ENCODE results near the gene MIPOL1.
"Not testable (repeated sequence)": the region's sequence is repeated elsewhere in the genome, so short reads cannot be mapped to it uniquely, and the experiment has no call there.

The MIPOL1 gene

GRCh38 chr14:37555596-37555995 lies 357.9 kb downstream of the MIPOL1 start:
- DNase-seq, result not testable (repeated sequence)

DNA sequence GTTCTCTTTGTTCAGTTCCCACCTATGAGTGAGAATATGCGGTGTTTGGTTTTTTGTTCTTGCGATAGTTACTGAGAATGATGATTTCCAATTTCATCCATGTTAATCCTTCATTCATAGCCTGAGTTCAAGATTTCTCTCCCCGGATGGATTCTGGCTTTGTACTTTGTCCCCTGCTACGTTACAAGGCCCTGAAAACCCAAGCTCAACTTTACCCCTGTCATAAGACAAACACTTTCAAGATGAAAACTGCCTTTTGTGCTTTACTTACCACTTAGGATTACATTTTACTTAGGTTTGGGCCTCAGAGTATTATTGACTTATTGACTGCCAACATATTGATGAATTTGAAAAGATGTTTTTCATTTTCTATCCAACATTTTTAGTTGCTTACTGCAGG lies 361.0 kb downstream of the MIPOL1 start:
- no peak for DNase-seq

- no peak for DNase-seq
Measured at GRCh38 chr14:37559386-37559785, 361.6 kb downstream of the MIPOL1 start.

GRCh38 chr14:37563189-37563588 lies 365.5 kb downstream of the MIPOL1 start:
- no peak for DNase-seq

DNA sequence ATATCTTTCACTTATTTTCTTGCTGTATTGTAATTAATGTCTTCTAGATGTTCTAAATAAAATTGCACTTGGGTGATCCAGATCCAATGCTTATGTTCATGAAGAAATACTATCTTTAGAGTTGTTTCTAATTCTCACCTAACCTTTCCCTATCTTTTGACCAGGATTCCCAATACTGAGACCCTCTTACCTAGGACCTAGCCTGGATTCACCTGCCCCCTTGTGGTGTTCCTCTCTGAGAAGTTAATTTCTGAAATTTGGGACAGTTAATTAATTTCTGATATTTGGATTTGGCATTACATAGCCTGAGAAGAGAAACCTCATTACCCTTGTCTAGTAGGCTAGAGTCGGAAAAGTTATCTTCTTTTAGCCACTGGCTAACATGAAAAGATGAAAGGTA lies 367.8 kb downstream of the MIPOL1 start:
- no peak for DNase-seq

- DNase-seq, result no peak
Measured at GRCh38 chr14:37566811-37567371, 369.2 kb downstream of the MIPOL1 start.

GRCh38 chr14:37569729-37570128 lies 372.0 kb downstream of the MIPOL1 start:
- DNase-seq, result no peak

DNA sequence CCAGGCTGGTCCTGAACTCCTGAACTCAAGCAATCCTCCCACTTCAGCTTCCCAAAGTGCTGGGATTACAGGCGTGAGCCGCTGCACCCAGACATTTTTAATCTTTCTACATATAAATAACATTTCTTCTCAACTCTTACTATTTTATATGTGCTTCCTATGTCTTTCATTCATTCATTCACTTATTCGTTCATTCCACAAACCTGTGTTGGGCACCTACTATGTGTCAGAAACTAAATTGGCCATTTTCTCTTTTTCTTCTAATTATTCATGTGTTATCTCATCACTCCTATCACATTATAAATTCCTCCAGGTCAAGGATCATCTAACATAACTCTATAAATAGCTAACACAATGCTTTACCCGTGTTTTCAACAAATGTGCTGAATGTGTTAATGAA lies 373.7 kb downstream of the MIPOL1 start:
- DNase-seq, result no peak

DNA sequence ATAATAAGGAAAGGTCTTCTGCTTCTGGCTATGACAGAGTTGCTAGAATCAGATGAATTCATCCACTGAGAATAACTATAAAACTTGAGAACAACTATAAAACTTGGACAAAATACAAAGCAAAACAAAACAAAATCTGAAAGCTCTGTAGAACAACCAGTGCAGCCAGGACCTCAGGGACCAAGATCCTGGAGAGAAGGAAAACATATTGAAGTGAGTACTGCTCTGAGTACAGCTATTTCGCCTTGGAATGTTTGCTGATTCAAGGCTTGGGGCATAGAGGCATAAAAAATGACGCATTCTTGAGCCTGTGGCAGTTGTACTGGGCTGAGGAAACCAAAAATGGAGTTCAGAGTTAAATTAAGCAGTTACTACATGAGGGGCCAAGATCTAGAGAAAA lies 375.6 kb downstream of the MIPOL1 start:
- DNase-seq, result no peak

- DNase-seq, result no peak
Measured at GRCh38 chr14:37579274-37579673, 381.5 kb downstream of the MIPOL1 start.

DNA sequence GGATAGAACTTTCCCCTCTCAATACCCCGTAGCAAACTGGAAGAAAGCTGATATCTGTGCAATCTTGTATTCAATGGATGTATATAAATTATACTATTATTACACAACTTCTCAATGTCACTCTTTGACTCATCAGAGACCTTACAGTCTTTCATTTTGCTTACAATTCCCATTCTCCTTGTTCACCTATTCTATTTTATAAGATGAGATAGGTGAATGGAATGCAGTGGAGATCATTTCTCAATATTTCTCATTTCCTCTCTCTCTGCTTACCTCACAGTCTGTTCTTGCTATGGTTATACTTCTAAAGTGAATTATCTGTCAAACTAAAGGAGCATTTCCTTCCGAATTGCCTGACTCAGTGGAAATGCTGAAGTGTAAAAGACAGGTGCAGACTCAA lies 382.4 kb downstream of the MIPOL1 start:
- DNase-seq, result no peak

DNA sequence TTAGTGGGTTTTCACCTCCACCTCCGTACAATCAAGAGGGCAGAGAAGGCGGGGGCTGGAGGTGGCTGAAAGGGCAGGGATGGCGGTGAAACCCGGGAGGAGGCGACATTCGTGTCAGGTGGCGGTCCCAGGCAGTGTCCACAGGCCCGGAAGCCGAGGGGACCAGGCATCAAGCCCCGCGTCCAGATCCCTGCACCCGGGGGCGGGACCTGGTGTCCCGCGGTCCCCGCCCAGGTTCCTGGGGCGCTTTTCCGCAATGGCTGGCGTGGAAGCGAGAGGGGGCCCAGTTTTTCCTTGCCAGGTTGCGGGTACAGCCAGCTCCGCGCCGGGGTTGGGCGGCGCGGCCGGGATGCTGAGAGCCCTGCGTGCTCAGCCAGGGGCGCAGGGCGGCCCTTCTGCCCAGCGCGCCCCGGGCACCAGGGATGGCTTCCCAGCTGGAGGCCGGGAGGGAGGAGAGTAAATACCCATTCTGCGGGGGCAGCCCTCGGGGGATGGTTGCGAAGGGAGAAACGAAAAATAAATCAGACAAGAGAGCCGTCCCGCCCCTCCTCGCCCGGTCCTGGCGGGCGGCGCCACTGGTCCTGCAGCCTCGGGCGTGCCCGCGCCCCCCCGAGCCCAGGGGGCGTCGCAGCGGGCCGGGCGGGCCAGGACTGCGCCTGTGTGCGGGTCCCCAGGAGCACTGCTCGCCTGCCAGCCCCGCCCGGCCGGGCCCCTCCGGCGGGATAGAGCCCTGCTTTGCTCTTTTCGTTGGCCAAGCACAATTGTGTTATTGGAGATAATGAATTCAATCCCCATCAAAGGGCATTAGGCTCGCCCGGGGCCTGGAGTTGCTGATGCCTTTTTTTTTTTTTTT lies 385.8 kb downstream of the MIPOL1 start:
- DNase-seq, result peak; percentile 52

DNA sequence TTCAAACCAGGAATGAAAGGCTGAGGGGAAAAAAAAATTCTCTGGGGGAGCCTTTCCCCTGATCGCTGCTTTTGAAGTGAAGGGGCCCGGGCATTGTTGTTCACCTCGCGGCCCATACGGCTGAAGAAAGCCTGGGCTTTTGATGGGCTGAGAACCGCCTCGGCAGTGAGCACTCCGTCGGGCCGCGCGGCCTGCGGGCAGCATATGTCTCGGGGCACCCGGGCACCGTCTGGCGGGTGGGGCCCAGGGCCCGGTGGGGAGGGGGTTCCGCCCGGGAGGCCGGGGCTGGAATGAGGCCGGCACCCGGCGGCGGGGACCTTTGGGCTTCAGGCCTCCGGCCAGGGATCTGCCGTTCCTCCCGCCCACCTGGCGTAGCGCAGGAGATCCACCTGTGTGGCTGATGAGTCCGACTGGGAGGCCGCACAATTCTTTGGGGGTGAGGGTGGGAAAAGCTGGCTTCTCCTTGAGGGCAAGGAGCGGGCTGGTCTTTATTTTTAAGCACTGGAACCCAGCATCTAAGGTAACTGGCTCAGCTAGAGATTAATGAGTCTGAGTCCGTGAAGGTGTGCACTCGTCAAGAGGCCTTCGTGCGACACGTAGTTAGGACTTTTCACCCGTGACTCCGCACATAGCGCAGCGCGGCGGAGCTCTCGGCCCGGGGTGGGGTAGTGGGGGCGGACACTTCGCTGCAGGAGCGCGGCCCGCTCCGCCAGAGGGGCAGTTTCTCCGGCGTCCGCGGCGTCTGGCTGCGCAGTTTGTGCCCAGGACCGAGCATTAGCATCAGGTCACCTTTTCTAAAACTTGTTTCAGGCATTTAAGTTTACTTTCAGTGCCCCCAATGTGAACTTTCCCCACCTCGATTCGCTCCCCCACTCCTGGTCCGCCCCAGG lies 386.7 kb downstream of the MIPOL1 start:
- no peak for DNase-seq

DNA sequence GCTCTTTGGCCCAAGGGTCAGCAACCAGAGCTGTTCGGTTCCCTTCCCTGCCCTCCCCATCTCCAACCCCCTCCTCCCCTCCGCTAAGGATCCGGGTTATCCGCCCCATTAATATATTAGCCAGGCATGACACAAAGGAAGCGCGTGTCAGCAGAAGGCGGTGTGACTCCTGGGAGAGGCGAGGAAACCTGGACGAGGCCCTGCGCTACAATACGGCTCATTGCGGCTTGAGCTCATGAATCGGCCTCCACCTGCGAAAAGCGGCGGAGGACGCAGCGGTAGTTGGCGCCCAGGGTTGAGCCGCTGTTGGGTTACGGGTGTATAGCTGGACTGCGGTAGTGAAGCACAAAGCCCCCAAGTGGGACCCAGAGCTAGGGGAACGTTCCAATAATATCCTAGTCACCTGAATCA lies 387.4 kb downstream of the MIPOL1 start:
- no peak for DNase-seq

GRCh38 chr14:37585971-37586796 lies 388.4 kb downstream of the MIPOL1 start:
- DNase-seq, result no peak

GRCh38 chr14:37586797-37587130 lies 389.0 kb downstream of the MIPOL1 start:
- DNase-seq, result no peak

- DNase-seq, result no peak
Measured at GRCh38 chr14:37587131-37587803, 389.5 kb downstream of the MIPOL1 start.

DNA sequence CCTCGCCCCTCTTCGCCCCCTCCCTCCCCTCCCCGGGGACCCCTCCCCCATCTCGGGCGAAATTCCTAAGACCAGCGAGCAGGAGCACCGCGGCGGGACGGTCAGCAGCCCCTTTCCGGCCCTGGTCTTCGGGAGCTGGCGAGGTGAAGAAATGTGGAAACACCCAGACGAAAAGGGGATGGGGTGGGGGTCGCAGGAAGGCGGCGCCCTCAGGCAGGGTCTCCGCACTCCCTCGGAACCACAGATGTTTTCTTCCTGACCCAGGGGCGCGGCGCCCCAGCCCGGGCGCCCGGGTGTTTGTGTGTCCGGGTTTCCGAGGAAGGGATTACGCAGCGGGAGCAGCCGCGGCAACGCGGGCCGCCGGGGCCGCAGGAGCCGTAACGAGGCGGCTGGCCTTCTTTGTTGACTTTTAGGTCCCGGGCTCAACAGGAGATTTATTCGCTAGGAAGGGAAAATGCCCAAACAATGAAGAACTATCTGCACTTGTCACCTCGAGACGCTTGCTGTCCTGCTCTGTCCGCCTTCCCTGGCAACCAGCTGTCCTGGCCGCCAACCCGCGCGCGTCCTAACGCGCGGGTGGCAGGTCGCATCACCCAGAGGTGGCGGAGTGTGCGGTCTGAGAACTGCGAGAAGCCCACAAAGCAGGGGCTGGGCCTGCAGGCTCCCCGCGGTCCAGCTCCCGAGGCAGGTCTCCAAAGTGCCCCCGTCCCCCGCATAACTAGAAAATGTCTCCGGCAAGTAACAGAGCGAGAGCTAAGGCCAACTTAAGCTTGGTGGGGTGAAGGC lies 390.3 kb downstream of the MIPOL1 start:
- no peak for DNase-seq

DNA sequence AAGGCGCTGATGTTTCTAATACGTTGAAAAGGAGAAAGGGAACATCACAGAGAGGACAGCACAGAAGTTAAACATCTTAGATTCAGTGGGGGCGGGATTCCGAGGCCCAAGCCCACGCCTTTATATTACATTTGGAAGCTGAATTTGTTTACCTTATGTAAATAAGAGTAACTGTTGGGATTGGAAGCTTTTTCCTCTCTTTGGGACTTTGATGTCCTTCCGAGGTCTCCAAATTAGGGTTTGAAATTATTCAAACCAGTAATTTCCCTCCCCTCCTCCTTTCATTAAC lies 390.9 kb downstream of the MIPOL1 start:
- no peak for DNase-seq

- DNase-seq, result no peak
Measured at GRCh38 chr14:37588956-37589714, 391.4 kb downstream of the MIPOL1 start.

Measured in NCI-H1436 (cell line).